AG04449 (cell line): Measurements from ENCODE around the gene ALDH16A1.
A peak's percentile ranks its signal among the peaks of the same experiment; 100 is the strongest.

ENCODE experiments used
- CTCF ChIA-PET: fragments of 350-600 bp; formaldehyde crosslinking; extraction: SDS; loops from one replicate; lab custom pipeline; 2021; ENCODE audit warnings: antibody characterized with exemption; lab: Yijun Ruan, JAX
- POLR2A ChIA-PET: fragments of 400-600, 350-600 bp; formaldehyde crosslinking; extraction: SDS; loops from one replicate; lab custom pipeline; 2020; ENCODE audit warnings: antibody characterized with exemption, inconsistent platforms; lab: Yijun Ruan, JAX
- DNase-seq: peaks from one replicate; pipeline ENCODE4 v3.0.0-alpha.2; 2010; ENCODE audit warnings: low read depth, low spot score
- H3K4me3 ChIP-seq: 2 replicates; pipeline ENCODE4 v1.5.1; 2011; ENCODE audit warnings: low read depth, mild to moderate bottlenecking, control low read depth, low read length
- CTCF ChIP-seq: IDR thresholded peaks from one replicate; pipeline ENCODE4 v1.5.1; 2011; ENCODE audit warnings: mild to moderate bottlenecking, moderate library complexity, low read length, control low read depth, inconsistent platforms; ENCODE audit not compliant: insufficient read depth; ENCODE audit errors: missing control alignments

The ALDH16A1 gene

DNA sequence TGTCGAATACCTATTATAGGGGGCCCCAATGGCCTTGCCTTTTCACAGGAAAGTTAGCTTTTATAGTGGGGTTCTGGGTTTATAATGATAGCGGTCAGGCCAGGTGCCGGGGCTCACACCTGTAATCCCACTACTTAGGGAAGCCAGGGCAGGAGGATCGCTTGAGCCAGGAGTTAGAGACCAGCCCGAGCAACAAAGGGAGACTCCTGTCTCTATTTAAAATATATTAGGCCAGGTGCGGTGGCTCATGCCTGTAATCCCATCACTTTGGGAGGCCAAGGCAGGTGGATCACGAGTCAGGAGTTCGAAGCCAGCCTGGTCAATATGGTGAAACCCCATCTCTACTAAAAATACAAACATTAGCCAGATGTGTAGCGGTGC is 50.5 kb downstream of the ALDH16A1 start:
- ChIA-PET POLR2A (no interaction called here), CTCF (interaction anchor here (1.0 to 10.6 kb wide), 22 partner anchors 12 to 178 kb away, joined by 3 to 197 read pairs (median 8); partner anchors contain the start of genes PRMT1 and RCN3)
- H3K4me3 ChIP-seq, result no peak overlapping the region
- no peak for DNase-seq
- TF ChIP-seq CTCF, result no peak

DNA sequence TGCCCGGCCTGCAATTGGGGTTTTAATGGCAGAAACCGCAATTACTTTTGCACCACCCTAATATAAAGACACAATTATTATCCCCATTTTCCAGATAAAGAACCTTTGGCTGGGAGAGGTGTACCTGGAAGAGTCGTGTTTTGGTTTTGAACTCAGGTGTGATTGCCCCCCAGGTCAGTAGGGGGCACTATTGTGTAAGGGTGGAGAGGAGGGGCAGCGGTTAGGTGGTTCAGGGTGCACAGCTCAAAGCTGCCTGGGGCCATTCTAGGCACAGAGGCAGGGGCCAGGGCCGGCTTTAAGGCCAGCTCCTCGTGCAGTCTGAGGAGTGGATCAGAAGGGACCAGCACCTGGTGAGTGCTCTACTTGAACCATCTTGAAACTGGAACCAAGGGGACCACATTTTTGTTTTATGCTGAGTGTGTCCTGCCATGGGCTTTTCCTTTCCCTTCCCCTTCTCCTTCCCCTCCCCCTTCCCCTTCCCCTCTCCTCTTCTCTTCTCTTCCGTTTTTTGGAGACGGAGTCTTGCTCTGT is 53.6 kb downstream of the ALDH16A1 start:
- POLR2A ChIA-PET, result no interaction called here

GRCh38 chr19:49507803-49508494 is 54.9 kb downstream of the ALDH16A1 start:
- ChIA-PET POLR2A (interaction anchor here (0.6 kb wide), 1 partner anchor 20 kb away, joined by 3 read pairs; no protein-coding TSS in a partner anchor), CTCF (interaction anchor here (1.0 to 10.6 kb wide), 5 partner anchors 46 to 167 kb away, joined by 3 to 197 read pairs (median 4); partner anchors contain the start of gene ALDH16A1)
- no peak for TF ChIP-seq CTCF
- no peak for DNase-seq
- H3K4me3 ChIP-seq, result no peak overlapping the region

More for the DNA sequence above, 53.6 kb downstream of the ALDH16A1 start:
- H3K4me3 ChIP-seq, result no peak overlapping the region
- CTCF ChIA-PET, result interaction anchor here (0.7 to 10.6 kb wide), 15 partner anchors 8 to 173 kb away, joined by 3 to 197 read pairs (median 4); partner anchors contain the start of genes NOSIP and RCN3
- no peak for DNase-seq
- TF ChIP-seq CTCF, result peak; percentile 68

- H3K4me3 ChIP-seq, result peak overlapping the region; percentile 56
- DNase-seq, result no peak
- ChIA-PET POLR2A (interaction anchor here (0.8 to 0.9 kb wide), 2 partner anchors 14 to 160 kb away, joined by 3 to 6 read pairs; partner anchors contain the start of gene RCN3), CTCF (interaction anchor here (0.9 to 2.4 kb wide), 3 partner anchors 49 to 166 kb away, joined by 3 to 22 read pairs (median 3); no protein-coding TSS in a partner anchor)
- no peak for TF ChIP-seq CTCF
Measured at GRCh38 chr19:49512970-49513745, 60.1 kb downstream of the ALDH16A1 start.

- POLR2A ChIA-PET, result no interaction called here
- TF ChIP-seq CTCF, result no peak
- DNase-seq, result no peak
- CTCF ChIA-PET, result interaction anchor here (0.9 to 2.4 kb wide), 3 partner anchors 49 to 166 kb away, joined by 3 to 22 read pairs (median 3); no protein-coding TSS in a partner anchor
- H3K4me3 ChIP-seq, result peak overlapping the region; percentile 15; the same call in 1 of the 2 replicates
Measured at GRCh38 chr19:49513746-49514118, 60.7 kb downstream of the ALDH16A1 start.
